A172 (cell line): Measurements from ENCODE around the gene DDX5. TPM values are rescaled to one million over a fixed set of nuclear protein-coding genes. Genes with fewer than 3 reads are reported as not detected.
A peak's percentile ranks its signal among the peaks of the same experiment; 100 is the strongest.

Source experiments
- DNase-seq: peaks from one replicate; pipeline ENCODE4 v3.0.0-alpha.2; 2015; ENCODE audit warnings: low spot score
- total RNA-seq: library from RNA; depleted of rRNA; stranded (reverse); fragments of >200 nt; shearing (Covaris generic); gene quantifications from 2 replicates; pipeline ENCODE4 v1.2.3, GENCODE V29; 2014; rRNA removed

The DDX5 gene
- 338 and 562 TPM in 2 replicates for total RNA-seq

- DNase-seq, result peak; percentile 98
Measured at GRCh38 chr17:64506201-64506575, at the start of gene DDX5. Gene DDX5, minus strand, starts transcription at chr17:64506289. Its CDS starts 170 bp downstream, at chr17:64506119.

- no peak for DNase-seq
Measured at GRCh38 chr17:64555281-64555680, 49.2 kb upstream of the DDX5 start.

GRCh38 chr17:64554028-64554637, 48.0 kb upstream of the DDX5 start:
- no peak for DNase-seq

GRCh38 chr17:64551461-64551860, 45.4 kb upstream of the DDX5 start:
- no peak for DNase-seq

- no peak for DNase-seq
Measured at GRCh38 chr17:64547319-64547718, 41.2 kb upstream of the DDX5 start.

GRCh38 chr17:64546716-64547115, 40.6 kb upstream of the DDX5 start:
- no peak for DNase-seq

GRCh38 chr17:64544742-64545141, 38.7 kb upstream of the DDX5 start:
- no peak for DNase-seq

- DNase-seq, result no peak
Measured at GRCh38 chr17:64540118-64540776, 34.2 kb upstream of the DDX5 start.

GRCh38 chr17:64538508-64539130, 32.5 kb upstream of the DDX5 start:
- no peak for DNase-seq

GRCh38 chr17:64537488-64537887, 31.4 kb upstream of the DDX5 start:
- no peak for DNase-seq

GRCh38 chr17:64536913-64537312, 30.8 kb upstream of the DDX5 start:
- DNase-seq, result no peak

GRCh38 chr17:64535357-64535756, 29.3 kb upstream of the DDX5 start:
- no peak for DNase-seq

- DNase-seq, result peak; percentile 18
Measured at GRCh38 chr17:64534187-64534586, 28.1 kb upstream of the DDX5 start.

GRCh38 chr17:64533784-64534183, 27.7 kb upstream of the DDX5 start:
- DNase-seq, result no peak

GRCh38 chr17:64532409-64532808, 26.3 kb upstream of the DDX5 start:
- no peak for DNase-seq

GRCh38 chr17:64531955-64532371, 25.9 kb upstream of the DDX5 start:
- no peak for DNase-seq

- no peak for DNase-seq
Measured at GRCh38 chr17:64529221-64529620, 23.1 kb upstream of the DDX5 start.

GRCh38 chr17:64527914-64528313, 21.8 kb upstream of the DDX5 start:
- DNase-seq, result no peak

GRCh38 chr17:64520359-64520758, 14.3 kb upstream of the DDX5 start:
- no peak for DNase-seq

GRCh38 chr17:64519601-64520000, 13.5 kb upstream of the DDX5 start:
- DNase-seq, result no peak

- DNase-seq, result no peak
Measured at GRCh38 chr17:64515829-64516228, 9.7 kb upstream of the DDX5 start.

- no peak for DNase-seq
Measured at GRCh38 chr17:64515419-64515818, 9.3 kb upstream of the DDX5 start.

- DNase-seq, result no peak
Measured at GRCh38 chr17:64509179-64509578, 3.1 kb upstream of the DDX5 start.
